WTC11 (cell line): ENCODE results near the gene MRPS10. TPM values are rescaled to one million over a fixed set of nuclear protein-coding genes. Genes with fewer than 3 reads are reported as not detected.
A peak's percentile ranks its signal among the peaks of the same experiment; 100 is the strongest.

Experiments used
- ATAC-seq: fragments of 200-7000 bp; cut with Tn5 transposase; 2 replicates; pipeline ENCODE4 v1.10.0; 2021; ENCODE audit warnings: mild to moderate bottlenecking, moderate library complexity
- CTCF ChIA-PET: fragments of 300-600 bp; sonication (Branson Sonifier 250); formaldehyde crosslinking; loops from one replicate; lab custom pipeline; 2021; ENCODE audit warnings: antibody characterized with exemption; lab: Charles Lee
- POLR2A ChIA-PET: fragments of 350-600 bp; sonication (Branson Sonifier 250); formaldehyde crosslinking; loops from one replicate; lab custom pipeline; 2021; ENCODE audit warnings: antibody characterized with exemption; lab: Charles Lee
- DNase-seq: peaks from one replicate; pipeline ENCODE4 v3.0.0; 2021; ENCODE audit warnings: low spot score
- H3K27ac Mint-ChIP-seq: 2 replicates; pipeline ENCODE4 v1.8.0; 2021; ENCODE audit warnings: mixed read lengths
- H3K27me3 Mint-ChIP-seq: 2 replicates; pipeline ENCODE4 v1.8.0; 2021; ENCODE audit warnings: low read depth, mild to moderate bottlenecking, moderate library complexity, mixed read lengths
- H3K36me3 Mint-ChIP-seq: 2 replicates; pipeline ENCODE4 v1.8.0; 2021; ENCODE audit warnings: mixed read lengths
- H3K4me1 Mint-ChIP-seq: 2 replicates; pipeline ENCODE4 v1.8.0; 2022; ENCODE audit warnings: mixed read lengths
- H3K4me3 Mint-ChIP-seq: 2 replicates; pipeline ENCODE4 v1.8.0; 2021; ENCODE audit warnings: mild to moderate bottlenecking, moderate library complexity, mixed read lengths
- H3K9me3 Mint-ChIP-seq: 2 replicates; pipeline ENCODE4 v1.8.0; 2021; ENCODE audit warnings: mixed read lengths
- AFF4 ChIP-seq: sonication (generic); formaldehyde crosslinking; IDR thresholded peaks from 2 replicates; pipeline ENCODE4 v1.8.1; 2023; ENCODE audit warnings: mild to moderate bottlenecking, missing genetic modification reagents, borderline replicate concordance
- ATF1 ChIP-seq: sonication (generic); formaldehyde crosslinking; IDR thresholded peaks from 2 replicates; pipeline ENCODE4 v1.8.1; 2023; ENCODE audit warnings: mild to moderate bottlenecking, moderate library complexity, missing genetic modification reagents
- ATF2 ChIP-seq: sonication (generic); formaldehyde crosslinking; IDR thresholded peaks from 2 replicates; pipeline ENCODE4 v1.8.1; 2022; ENCODE audit warnings: low read depth, missing genetic modification reagents, borderline replicate concordance
- ATF6 ChIP-seq: sonication (generic); formaldehyde crosslinking; IDR thresholded peaks from 2 replicates; pipeline ENCODE4 v1.8.1; 2023; ENCODE audit warnings: mild to moderate bottlenecking, missing genetic modification reagents
- ELF4 ChIP-seq: sonication (generic); formaldehyde crosslinking; IDR thresholded peaks from 2 replicates; pipeline ENCODE4 v1.8.1; 2022; ENCODE audit warnings: low read depth, mild to moderate bottlenecking, moderate library complexity, missing genetic modification reagents
- GABPB1 ChIP-seq: sonication (generic); formaldehyde crosslinking; IDR thresholded peaks from 2 replicates; pipeline ENCODE4 v1.8.1; 2023; ENCODE audit warnings: mild to moderate bottlenecking, missing genetic modification reagents
- NFYB ChIP-seq: sonication (generic); formaldehyde crosslinking; conservative IDR thresholded peaks from 2 replicates; pipeline ENCODE4 v1.8.0; 2022; ENCODE audit warnings: low read depth, missing genetic modification reagents
- OVOL2 ChIP-seq: fragments of 250-450 bp; sonication (Bioruptor Pico); IDR thresholded peaks from 2 replicates; pipeline ENCODE4 v1.9.0; 2021; ENCODE audit warnings: mild to moderate bottlenecking, borderline replicate concordance
- ZNF263 ChIP-seq: sonication (generic); formaldehyde crosslinking; IDR thresholded peaks from 2 replicates; pipeline ENCODE4 v1.8.1; 2022; ENCODE audit warnings: low read depth, mild to moderate bottlenecking, moderate library complexity, missing genetic modification reagents
- ZNF512 ChIP-seq: sonication (generic); formaldehyde crosslinking; IDR thresholded peaks from 2 replicates; pipeline ENCODE4 v1.8.1; 2022; ENCODE audit warnings: missing genetic modification reagents, borderline replicate concordance
- total RNA-seq: library from RNA; stranded (reverse); gene quantifications from 3 replicates; pipeline ENCODE4 v1.2.3, GENCODE V29; 2021
- TF ChIP-seq, protein P1 (sequence below): sonication (generic); formaldehyde crosslinking; IDR thresholded peaks from 2 replicates; pipeline ENCODE4 v1.8.1; 2022; ENCODE audit warnings: mild to moderate bottlenecking, moderate library complexity, missing genetic modification reagents
- TF ChIP-seq, protein P2 (sequence below): fragments of 250-450 bp; sonication (Bioruptor Pico); IDR thresholded peaks from 2 replicates; pipeline ENCODE4 v1.8.0; 2021; ENCODE audit warnings: mild to moderate bottlenecking
- TF ChIP-seq, protein P3 (sequence below): fragments of 250-450 bp; sonication (Bioruptor Pico); IDR thresholded peaks from 2 replicates; pipeline ENCODE4 v1.9.0; 2021; ENCODE audit warnings: mild to moderate bottlenecking

Gene MRPS10
- total RNA-seq, 1 experiment from 2014 or later, result 31.3 TPM

DNA sequence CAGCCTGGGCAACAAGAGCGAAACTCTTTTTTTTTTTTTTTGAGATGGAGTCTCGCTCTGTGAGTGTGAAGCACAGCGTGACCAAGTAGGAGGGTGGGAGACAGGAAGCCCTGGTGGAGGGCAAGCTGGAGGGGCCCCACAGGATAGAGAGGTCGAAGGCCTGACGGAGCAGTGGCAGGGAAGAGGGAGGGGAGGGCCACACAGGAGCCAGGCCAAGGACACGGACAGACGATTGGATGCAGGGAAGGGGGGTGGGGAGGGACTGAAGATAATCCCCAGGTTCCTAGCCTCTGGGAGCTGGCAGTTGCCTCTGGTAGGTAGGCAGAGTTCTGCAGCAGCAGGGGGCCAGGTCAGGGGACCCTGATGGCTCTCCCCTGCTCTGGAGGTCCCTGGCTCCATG lies 55.3 kb downstream of the MRPS10 start:
- no peak for DNase-seq
- no peak overlapping the region for H3K27ac Mint-ChIP-seq
- ChIA-PET CTCF (interaction anchor here (0.6 to 5.9 kb wide), 4 partner anchors 26 to 281 kb away, joined by 3 to 46 read pairs (median 24); no protein-coding TSS in a partner anchor), POLR2A (interaction anchor here (0.6 kb wide), 1 partner anchor 18 kb away, joined by 3 read pairs; no protein-coding TSS in a partner anchor)
- TF ChIP-seq ZNF263, result no peak
- no peak for TF ChIP-seq ZNF512 (CRISPR knock-in tag)
- no peak for TF ChIP-seq ELF4
- TF ChIP-seq, protein P1, sequence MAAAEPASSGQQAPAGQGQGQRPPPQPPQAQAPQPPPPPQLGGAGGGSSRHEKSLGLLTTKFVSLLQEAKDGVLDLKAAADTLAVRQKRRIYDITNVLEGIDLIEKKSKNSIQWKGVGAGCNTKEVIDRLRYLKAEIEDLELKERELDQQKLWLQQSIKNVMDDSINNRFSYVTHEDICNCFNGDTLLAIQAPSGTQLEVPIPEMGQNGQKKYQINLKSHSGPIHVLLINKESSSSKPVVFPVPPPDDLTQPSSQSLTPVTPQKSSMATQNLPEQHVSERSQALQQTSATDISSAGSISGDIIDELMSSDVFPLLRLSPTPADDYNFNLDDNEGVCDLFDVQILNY, result no peak
- H3K4me1 Mint-ChIP-seq, result peaks cover 58% of the 10 kb centered on the region
- H3K27me3 Mint-ChIP-seq, result peaks cover 32% of the 10 kb centered on the region
- ATAC-seq, result peak; percentile 6; the same call in 1 of the 2 replicates
- no peak overlapping the region for H3K4me3 Mint-ChIP-seq
- H3K36me3 Mint-ChIP-seq, result no peaks in the 10 kb centered on the region
- no peaks in the 10 kb centered on the region for H3K9me3 Mint-ChIP-seq

- no peak for TF ChIP-seq GABPB1
- TF ChIP-seq, protein P2, sequence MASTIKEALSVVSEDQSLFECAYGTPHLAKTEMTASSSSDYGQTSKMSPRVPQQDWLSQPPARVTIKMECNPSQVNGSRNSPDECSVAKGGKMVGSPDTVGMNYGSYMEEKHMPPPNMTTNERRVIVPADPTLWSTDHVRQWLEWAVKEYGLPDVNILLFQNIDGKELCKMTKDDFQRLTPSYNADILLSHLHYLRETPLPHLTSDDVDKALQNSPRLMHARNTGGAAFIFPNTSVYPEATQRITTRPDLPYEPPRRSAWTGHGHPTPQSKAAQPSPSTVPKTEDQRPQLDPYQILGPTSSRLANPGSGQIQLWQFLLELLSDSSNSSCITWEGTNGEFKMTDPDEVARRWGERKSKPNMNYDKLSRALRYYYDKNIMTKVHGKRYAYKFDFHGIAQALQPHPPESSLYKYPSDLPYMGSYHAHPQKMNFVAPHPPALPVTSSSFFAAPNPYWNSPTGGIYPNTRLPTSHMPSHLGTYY, result no peak
- ChIA-PET POLR2A (no interaction called here), CTCF (interaction anchor here (0.6 to 1.3 kb wide), 2 partner anchors 55 to 655 kb away, joined by 3 to 5 read pairs; no protein-coding TSS in a partner anchor)
- DNase-seq, result no peak
- Mint-ChIP-seq H3K27ac (no peak overlapping the region), H3K4me3 (no peak overlapping the region), H3K36me3 (no peaks in the 10 kb centered on the region), H3K27me3 (peaks cover 40% of the 10 kb centered on the region), H3K4me1 (peaks cover 43% of the 10 kb centered on the region), H3K9me3 (no peaks in the 10 kb centered on the region)
- no peak for ATAC-seq
Observed at GRCh38 chr6:42159431-42160024, 58.1 kb downstream of the MRPS10 start.

GRCh38 chr6:42158631-42159030 lies 59.0 kb downstream of the MRPS10 start:
- Mint-ChIP-seq H3K27ac (no peak overlapping the region), H3K9me3 (no peaks in the 10 kb centered on the region)

More at GRCh38 chr6:42158631-42159030, 59.0 kb downstream of the MRPS10 start:
- DNase-seq, result no peak
- no peak for ATAC-seq
- TF ChIP-seq, protein P3, sequence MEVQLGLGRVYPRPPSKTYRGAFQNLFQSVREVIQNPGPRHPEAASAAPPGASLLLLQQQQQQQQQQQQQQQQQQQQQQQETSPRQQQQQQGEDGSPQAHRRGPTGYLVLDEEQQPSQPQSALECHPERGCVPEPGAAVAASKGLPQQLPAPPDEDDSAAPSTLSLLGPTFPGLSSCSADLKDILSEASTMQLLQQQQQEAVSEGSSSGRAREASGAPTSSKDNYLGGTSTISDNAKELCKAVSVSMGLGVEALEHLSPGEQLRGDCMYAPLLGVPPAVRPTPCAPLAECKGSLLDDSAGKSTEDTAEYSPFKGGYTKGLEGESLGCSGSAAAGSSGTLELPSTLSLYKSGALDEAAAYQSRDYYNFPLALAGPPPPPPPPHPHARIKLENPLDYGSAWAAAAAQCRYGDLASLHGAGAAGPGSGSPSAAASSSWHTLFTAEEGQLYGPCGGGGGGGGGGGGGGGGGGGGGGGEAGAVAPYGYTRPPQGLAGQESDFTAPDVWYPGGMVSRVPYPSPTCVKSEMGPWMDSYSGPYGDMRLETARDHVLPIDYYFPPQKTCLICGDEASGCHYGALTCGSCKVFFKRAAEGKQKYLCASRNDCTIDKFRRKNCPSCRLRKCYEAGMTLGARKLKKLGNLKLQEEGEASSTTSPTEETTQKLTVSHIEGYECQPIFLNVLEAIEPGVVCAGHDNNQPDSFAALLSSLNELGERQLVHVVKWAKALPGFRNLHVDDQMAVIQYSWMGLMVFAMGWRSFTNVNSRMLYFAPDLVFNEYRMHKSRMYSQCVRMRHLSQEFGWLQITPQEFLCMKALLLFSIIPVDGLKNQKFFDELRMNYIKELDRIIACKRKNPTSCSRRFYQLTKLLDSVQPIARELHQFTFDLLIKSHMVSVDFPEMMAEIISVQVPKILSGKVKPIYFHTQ (CRISPR knock-in tag), result no peak
- no peak for TF ChIP-seq ATF6 (CRISPR knock-in tag)
- TF ChIP-seq ELF4, result no peak
- TF ChIP-seq ATF1 (CRISPR knock-in tag), result no peak
- no peak for TF ChIP-seq OVOL2 (CRISPR knock-in tag)
- no peak for TF ChIP-seq NFYB (CRISPR knock-in tag)
- no peak for TF ChIP-seq AFF4 (CRISPR knock-in tag)
- no peak for TF ChIP-seq ATF2 (CRISPR knock-in tag)
- Mint-ChIP-seq H3K27me3 (peaks cover 43% of the 10 kb centered on the region), H3K36me3 (no peaks in the 10 kb centered on the region), H3K4me1 (peaks cover 41% of the 10 kb centered on the region), H3K4me3 (no peak overlapping the region)
- CTCF ChIA-PET, result interaction anchor here (0.6 kb wide), 1 partner anchor 654 kb away, joined by 5 read pairs; no protein-coding TSS in a partner anchor
- POLR2A ChIA-PET, result no interaction called here
